ENCODE results near the gene SLC52A3.

DNA sequence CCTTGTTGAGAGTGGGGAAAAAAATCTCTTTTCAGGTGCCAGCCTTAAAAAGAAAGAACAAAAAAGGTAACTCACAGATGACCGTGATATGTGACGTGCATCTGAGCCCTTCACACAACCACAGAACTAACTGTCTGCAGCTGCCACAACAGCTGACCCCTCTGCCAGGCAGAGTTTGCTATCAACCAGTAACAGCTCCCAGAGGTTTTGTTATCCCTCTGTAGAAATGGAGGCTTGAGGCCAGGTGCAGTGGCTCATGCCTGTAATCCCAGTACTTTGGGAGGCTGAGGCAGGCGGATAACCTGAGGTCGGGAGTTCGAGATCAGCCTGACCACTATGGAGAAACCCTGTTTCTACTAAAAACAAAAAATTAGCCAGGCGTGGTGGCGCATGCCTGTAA is 42.8 kb downstream of the SLC52A3 start:
- no peak for TF ChIP-seq SUZ12 (IDR thresholded peaks at IDR 0.05)
- no peak for TF ChIP-seq FOXM1 (IDR thresholded peaks at IDR 0.05; ENCODE audit: borderline replicate concordance)
- TF ChIP-seq TARDBP (IDR thresholded peaks at IDR 0.05) = no peak
- no peak for TF ChIP-seq ELF4 (IDR thresholded peaks at IDR 0.05)
- no peak for TF ChIP-seq BHLHE40 (IDR thresholded peaks at IDR 0.05; ENCODE audit: borderline replicate concordance)
- TF ChIP-seq ARNT (IDR thresholded peaks at IDR 0.05) = no peak
- TF ChIP-seq FOXA1 (IDR thresholded peaks at IDR 0.05) = no peak
- no peak for TF ChIP-seq ZNF384 (IDR thresholded peaks at IDR 0.05)
